Tibial artery (tissue), 4 donors: ENCODE results near the gene RECQL.
"Not testable (repeated sequence)": the region's sequence is repeated elsewhere in the genome, so short reads cannot be mapped to it uniquely, and the experiment has no call there.

Experiments used
- DNase-seq, 2 donors: peaks; one replicate each; pipeline ENCODE4 v3.0.0-alpha.2; 2019
- H3K27ac ChIP-seq, 2 donors: fragments of 200-600 bp; sonication (generic) in 1 of 2; 1 replicate in 1 of 2; 2 replicates in 1 of 2; pipeline ENCODE4 v1.5.1; 2018 to 2019; ENCODE audit warnings: mild to moderate bottlenecking in 1 of 2
- H3K27me3 ChIP-seq, 2 donors: fragments of 200-600 bp; sonication (generic) in 1 of 2; one replicate each; pipeline versions ENCODE4 v1.5.1 to v1.6.0; 2016 to 2019
- H3K36me3 ChIP-seq, 3 donors: fragments of 200-600 bp; sonication (generic) in 2 of 3; one replicate each; pipeline ENCODE4 v1.5.1; 2016 to 2019; ENCODE audit warnings: mild to moderate bottlenecking in 2 of 3
- H3K4me1 ChIP-seq, 4 donors: fragments of 200-600 bp; sonication (generic) in 2 of 4; 1 replicate in 3 of 4; 2 replicates in 1 of 4; pipeline ENCODE4 v1.5.1; 2016 to 2019
- H3K4me3 ChIP-seq, 2 donors: fragments of 200-600 bp; sonication (generic) in 1 of 2; 1 replicate in 1 of 2; 2 replicates in 1 of 2; pipeline ENCODE4 v1.5.1; 2018 to 2019; ENCODE audit warnings: mild to moderate bottlenecking in 2 of 2
- H3K9me3 ChIP-seq, 3 donors: fragments of 200-600 bp; sonication (generic) in 1 of 3; one replicate each; pipeline ENCODE4 v1.5.1; 2016 to 2019
- CTCF ChIP-seq, 2 experiments: fragments of 200-600 bp in 1 of 2; fragments of 450-650 bp in 1 of 2; IDR thresholded peaks; one replicate each; pipeline ENCODE4 v1.5.1; 2017 to 2019; ENCODE audit warnings: antibody characterized with exemption in 2 of 2, mild to moderate bottlenecking in 1 of 2, moderate library complexity in 1 of 2
- intact Hi-C: fragments of 100-400 bp; cut with DNase I; formaldehyde crosslinking; loops from one replicate; pipeline ENCODE4 v1.15.0; 2023; ENCODE audit warnings: low total_unique reads

The RECQL gene

GRCh38 chr12:21478756-21479455, 22.5 kb downstream of the RECQL start:
- Histone ChIP-seq H3K36me3 (peaks cover 62 to 88% (median 79%) of the 10 kb centered on the region in 3 donors), H3K27ac (no peak overlapping the region)
- no peak for DNase-seq

GRCh38 chr12:21476949-21477348, 24.5 kb downstream of the RECQL start:
- no peak overlapping the region for H3K4me3 ChIP-seq
- intact Hi-C loops = no loop called here
- H3K27me3 ChIP-seq = no peaks in the 10 kb centered on the region
- TF ChIP-seq CTCF (IDR thresholded peaks at IDR 0.05) = no peak
- no peaks in the 10 kb centered on the region for H3K9me3 ChIP-seq
- no peak overlapping the region for H3K27ac ChIP-seq
- H3K4me1 ChIP-seq = no peaks in the 10 kb centered on the region
- DNase-seq = no peak
- H3K36me3 ChIP-seq = peaks cover 65 to 90% (median 81%) of the 10 kb centered on the region in 3 donors

More at GRCh38 chr12:21478756-21479455, 22.5 kb downstream of the RECQL start:
- H3K9me3 ChIP-seq = no peaks in the 10 kb centered on the region
- H3K4me1 ChIP-seq = no peaks in the 10 kb centered on the region
- TF ChIP-seq CTCF (IDR thresholded peaks at IDR 0.05) = no peak
- intact Hi-C loops = no loop called here
- no peak overlapping the region for H3K4me3 ChIP-seq
- no peaks in the 10 kb centered on the region for H3K27me3 ChIP-seq

- peaks cover 70 to 88% (median 81%) of the 10 kb centered on the region in 3 donors for H3K36me3 ChIP-seq
- no peak for DNase-seq
- no peak overlapping the region for H3K4me3 ChIP-seq
- H3K27me3 ChIP-seq = no peaks in the 10 kb centered on the region
- no peak for TF ChIP-seq CTCF (IDR thresholded peaks at IDR 0.05)
- H3K4me1 ChIP-seq = no peaks in the 10 kb centered on the region
- intact Hi-C loops = no loop called here
- no peak overlapping the region for H3K27ac ChIP-seq
- H3K9me3 ChIP-seq = no peaks in the 10 kb centered on the region
These were observed 25.9 kb downstream of the RECQL start for GRCh38 chr12:21475552-21475951.

- H3K36me3 ChIP-seq = peaks cover 54 to 73% (median 66%) of the 10 kb centered on the region in 3 donors
- no peaks in the 10 kb centered on the region for H3K4me1 ChIP-seq
- no peaks in the 10 kb centered on the region for H3K9me3 ChIP-seq
- intact Hi-C loops = no loop called here
- DNase-seq = no peak
- H3K27ac ChIP-seq = no peak overlapping the region
- no peaks in the 10 kb centered on the region for H3K27me3 ChIP-seq
- TF ChIP-seq CTCF (IDR thresholded peaks at IDR 0.05) = no peak
- H3K4me3 ChIP-seq = no peak overlapping the region
These were observed 29.1 kb downstream of the RECQL start for GRCh38 chr12:21472197-21472823.

GRCh38 chr12:21471294-21471693, 30.1 kb downstream of the RECQL start:
- H3K36me3 ChIP-seq = peaks cover 51 to 74% (median 57%) of the 10 kb centered on the region in 3 donors
- H3K27ac ChIP-seq = no peak overlapping the region
- H3K4me3 ChIP-seq = no peak overlapping the region
- no peaks in the 10 kb centered on the region for H3K4me1 ChIP-seq
- H3K9me3 ChIP-seq = no peaks in the 10 kb centered on the region
- no peak for TF ChIP-seq CTCF (IDR thresholded peaks at IDR 0.05)
- DNase-seq = no peak
- H3K27me3 ChIP-seq = no peaks in the 10 kb centered on the region
- intact Hi-C loops = no loop called here

GRCh38 chr12:21467334-21467733, 34.1 kb downstream of the RECQL start:
- intact Hi-C loops, H3K4me3 ChIP-seq, H3K4me1 ChIP-seq, H3K27ac ChIP-seq, DNase-seq, H3K27me3 ChIP-seq, H3K9me3 ChIP-seq: not testable (repeated sequence)
- H3K36me3 ChIP-seq = peaks cover 35 to 63% (median 42%) of the 10 kb centered on the region in 3 donors
